NCI-H2171 treated with DMSO at 0.1 percent for 48 hours (cell line): ENCODE measurements around the gene PLCE1.

Experiments used
- DNase-seq: peaks from one replicate; lab custom pipeline; 2025; lab: John Stamatoyannopoulos, UW

The PLCE1 gene

DNA sequence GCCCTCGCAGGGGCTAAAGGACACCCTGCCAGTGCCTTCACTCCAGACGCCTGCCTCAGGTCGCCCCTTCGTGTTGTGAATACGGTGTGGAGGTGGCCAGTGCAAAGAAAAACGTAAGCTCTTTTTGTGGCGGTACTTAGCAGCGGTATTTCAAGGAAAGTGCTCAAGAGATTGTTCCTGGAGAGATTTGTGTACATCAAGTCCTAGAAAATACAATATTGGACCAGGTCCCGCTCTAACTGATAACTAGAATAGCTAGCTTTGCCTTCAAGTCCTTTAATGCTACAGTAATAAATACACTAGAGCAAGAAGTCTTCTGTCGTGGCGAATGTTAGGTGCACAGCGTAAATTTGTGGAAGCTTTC, 689 bp downstream of the PLCE1 start:
- DNase-seq, result no peak

DNA sequence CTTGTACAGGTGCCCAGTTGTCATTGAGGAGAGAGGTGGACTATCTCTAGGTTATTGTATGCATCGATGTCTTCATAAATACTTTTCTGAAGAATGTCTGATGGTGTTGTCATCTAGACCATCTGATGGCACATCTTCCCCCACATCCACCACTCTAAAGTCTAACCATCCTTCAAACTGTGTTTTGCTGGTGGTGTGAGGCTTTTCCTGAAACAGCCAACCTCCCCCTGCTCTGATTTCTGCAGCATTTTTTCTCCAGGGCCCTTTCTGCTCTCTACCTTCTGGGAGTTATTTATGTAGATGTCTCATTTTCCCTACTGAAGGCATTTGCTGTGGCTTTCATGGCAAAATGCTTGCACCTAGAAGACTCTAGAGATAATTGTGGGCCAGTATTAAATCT, 1.5 kb downstream of the PLCE1 start:
- no peak for DNase-seq

DNA sequence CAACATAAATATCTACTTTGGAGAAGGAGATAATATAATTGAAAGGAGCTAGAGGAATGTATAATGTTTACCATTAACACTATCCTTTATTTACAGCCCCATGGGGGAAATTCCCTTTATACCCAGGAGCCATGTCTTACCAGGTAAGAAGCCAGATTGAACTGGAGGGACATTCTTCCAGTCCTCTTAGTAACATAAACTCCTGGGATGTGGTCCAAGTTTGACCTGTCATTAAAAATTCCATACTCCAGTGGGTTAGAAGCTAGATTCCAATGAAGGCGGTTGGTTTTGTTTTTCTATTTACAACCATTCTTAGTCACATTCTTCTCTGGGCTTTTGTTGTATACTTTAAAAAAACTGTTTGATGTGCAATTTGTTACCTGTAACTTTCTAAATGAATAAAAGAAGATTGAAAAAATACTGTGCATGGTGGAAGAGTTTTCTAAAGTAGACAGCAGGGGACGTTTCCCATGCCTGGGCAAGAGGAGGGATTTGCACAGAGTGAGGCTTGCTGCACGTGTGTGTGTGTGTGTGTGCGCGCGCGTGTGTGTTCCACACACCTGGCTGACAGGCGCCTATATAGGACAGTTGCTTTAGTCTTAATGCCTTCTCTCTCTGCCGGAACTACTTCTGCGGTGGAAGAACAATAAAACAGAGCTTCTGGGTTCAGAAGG, 2.0 kb downstream of the PLCE1 start:
- DNase-seq, result no peak

DNA sequence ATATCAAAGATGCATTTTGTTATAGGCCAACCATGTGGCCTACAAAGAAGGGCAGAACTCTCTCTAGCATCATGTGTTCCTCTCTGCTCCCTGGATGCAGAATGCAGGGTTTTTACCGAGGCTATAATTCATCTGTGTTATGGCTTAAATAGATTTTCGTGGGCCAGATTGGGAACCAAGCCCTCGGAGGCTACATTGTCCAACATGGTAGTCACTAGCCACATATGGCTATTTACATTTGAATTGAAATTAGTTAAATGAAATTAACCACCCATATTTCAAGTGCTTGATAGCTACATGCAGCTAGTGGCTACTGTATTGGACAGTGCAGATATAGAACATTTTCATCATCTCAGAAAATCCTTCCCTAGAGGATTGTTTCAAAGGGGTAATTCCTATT, 2.8 kb downstream of the PLCE1 start:
- no peak for DNase-seq

DNA sequence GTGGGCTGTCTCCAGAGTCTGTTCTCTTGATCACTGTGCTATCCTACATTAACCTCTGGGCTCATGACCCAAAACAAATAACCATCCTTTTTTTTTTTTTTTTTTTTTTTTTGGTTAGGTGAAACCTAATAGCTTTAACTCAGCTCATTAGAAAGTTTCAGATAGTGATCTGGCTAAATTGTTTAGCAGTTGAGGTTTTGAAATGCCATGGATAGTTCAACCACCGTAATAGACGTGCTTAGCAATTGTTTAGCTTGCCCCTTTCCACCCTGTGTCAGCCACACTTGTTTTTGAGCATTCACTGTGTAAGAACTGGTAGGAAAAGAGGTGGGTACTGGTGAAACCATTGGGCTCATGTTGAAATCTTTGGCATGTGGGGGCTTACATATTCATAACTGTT, 3.8 kb downstream of the PLCE1 start:
- no peak for DNase-seq

DNA sequence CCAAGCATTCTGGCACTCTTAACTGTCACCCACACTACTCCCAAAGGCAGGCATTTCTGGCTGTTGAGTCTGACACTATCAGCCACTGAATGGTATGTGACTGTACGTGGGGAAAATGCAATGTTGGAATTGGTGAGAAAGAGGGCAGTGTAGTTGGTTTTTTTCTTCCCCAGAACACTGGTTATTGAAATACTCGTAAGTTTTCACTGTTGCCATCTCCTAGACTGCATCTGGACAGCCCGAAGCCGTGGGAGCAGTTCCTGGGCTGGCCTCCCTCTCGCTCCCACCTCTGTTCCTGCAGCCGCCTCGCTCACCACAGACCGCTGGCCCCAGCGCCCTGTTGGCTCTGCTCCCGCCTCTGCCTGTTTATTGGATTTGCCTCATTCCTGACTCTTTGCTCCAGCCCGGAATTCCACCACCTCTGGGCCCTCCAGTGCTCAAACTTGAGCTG, 5.7 kb downstream of the PLCE1 start:
- no peak for DNase-seq

DNA sequence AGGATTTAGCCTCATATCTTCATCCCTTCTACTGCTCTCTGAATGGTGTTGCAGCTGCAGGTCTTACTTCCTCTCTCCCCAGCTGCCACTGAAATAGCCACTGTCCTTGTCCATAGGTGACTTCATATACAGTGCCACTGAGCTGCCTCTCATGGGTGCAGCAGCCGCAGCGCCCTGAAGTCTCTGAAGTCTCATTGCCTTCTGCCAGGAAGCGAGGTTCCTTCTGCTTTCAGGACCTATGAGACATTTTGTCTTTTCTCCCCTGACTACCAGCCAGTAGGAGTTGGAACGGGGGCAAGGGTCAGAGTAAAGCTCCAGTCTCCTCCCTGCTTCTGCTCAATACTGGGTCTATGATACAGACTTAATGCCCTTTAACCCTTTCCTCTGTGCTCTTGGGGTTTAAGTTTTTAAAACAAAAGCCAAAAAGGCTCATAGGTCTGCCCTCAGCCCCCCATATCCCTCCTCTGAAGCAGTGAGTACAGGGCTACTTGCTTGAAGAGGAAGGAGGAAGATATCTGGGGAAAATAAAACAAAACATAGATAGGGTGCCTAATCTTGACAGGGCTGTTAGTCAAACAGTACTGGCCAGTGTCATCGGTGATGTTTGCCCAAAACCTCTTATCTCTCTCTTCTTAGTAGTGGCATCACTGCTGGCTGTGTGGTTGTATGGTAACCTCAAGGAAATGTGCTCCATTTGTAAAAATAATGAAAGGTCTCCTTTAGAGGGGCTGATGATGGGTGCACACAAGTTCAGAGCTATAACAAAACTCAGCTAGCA, 7.1 kb downstream of the PLCE1 start:
- no peak for DNase-seq

DNA sequence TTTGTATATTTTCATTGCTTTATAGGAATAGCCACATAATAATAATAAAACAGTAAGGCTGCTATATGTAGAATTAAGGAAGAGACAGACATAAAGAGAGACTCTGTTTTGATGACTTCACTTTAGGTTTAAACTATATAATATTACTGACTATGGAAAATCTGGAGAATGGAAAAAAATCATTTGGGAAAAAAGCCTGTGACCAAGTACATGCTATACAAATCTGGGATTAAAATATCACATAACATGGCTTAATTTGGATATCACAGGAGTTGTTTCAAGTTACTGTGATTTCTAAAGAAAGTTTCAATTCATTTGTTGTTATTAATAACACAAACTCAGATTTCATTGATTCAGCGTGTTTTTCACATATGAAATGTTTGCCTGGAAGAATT, 7.7 kb downstream of the PLCE1 start:
- no peak for DNase-seq

DNA sequence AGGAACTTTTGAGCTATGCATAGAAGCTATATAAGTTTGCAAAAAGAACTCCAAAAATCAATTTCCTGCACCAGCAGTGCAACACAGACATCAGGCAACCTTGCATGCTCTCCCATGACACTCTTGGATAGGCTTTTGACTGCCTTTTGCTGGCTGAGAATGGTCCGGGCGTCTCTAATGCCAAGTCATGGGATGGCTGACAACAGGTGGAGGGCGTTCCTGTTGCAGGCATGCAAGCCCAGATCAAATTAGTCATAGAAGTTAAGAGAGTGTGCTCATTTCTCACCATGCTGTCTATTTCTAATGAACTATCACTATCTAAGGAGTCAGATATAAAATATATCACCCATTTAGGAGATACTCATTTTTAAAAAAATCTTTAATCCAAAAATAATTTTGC, 8.4 kb downstream of the PLCE1 start:
- DNase-seq, result no peak

DNA sequence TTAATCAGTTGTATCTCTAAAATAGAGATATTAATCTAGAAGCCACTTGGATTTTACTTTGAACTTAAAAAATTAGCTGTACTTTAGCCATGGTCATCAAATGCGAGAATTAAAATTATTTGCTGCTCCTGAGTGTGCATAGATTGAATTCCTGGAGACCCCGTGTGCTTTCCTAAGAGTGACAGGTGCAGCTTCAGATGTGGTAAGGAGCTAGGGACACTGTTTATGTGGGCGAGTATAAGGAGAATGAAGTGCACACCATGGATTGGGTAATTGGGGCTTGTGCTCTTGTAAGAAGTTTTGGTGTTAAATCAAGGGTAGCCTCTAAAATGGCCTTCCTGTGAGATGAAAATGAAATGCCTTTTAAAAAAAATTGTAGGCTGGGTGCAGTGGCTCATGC, 9.8 kb downstream of the PLCE1 start:
- DNase-seq, result no peak

DNA sequence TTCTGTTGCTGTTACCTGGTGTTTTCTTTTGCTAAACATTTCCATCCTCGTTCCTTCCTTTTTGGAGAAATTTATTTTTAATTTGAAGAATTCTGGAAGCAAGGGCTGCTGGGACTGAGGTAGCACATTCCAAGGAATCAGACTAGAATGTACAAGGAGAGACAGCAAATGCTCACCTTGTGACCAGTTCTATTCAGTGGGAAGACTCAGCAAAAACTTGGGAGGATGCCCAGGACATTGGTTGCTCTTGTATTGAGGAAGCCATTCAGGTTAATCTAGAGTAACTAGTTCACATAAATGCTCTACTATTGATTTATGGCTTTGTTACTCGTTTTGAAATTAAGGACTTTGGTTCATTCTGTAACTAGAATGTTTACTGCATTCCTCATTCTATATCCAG, 11.3 kb downstream of the PLCE1 start:
- no peak for DNase-seq

DNA sequence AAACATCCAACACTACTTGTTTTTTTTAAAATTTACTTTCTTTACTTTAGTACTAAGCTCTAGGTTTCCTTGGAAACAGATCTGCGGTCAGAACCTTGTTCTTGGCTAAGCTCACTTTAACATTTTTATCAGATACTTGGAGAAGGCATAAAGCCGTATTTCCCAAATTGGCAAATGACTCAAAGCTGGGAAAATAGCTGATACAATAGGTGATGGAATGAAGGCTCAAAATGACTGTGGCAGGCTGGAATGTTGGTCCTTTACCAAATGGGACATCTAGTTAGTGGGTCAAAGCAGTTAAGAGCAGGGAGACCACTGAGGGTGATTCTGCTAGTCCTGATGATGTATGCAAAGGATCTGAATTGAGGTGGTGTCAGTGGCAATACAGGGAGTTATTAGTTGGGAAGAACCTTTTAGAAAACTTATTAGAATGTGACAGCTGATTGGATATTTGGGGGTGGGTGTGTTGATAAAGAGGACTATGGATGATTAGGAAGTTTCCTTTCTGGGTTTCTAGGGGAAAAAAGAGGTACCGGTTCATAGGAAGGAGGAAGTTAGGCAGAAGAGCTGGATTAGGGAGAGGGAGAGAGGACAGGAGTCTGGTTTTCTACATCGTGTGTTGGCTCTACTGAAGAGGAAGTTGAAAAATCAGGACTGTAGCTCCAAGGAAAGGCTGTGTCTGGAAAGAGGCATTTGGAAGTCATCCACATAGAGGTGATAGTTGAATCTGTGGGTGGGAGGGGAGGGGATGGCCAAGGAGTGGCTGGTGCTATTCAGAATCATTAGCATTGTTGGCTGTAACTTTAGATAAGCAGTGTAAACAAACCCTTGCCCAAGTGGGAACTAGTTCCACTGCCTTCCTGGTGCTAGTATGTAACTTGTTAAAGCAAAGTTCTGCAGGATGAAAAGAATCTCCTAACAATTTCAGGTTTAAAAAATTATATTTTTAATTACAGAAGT, 13.1 kb downstream of the PLCE1 start:
- DNase-seq, result no peak

DNA sequence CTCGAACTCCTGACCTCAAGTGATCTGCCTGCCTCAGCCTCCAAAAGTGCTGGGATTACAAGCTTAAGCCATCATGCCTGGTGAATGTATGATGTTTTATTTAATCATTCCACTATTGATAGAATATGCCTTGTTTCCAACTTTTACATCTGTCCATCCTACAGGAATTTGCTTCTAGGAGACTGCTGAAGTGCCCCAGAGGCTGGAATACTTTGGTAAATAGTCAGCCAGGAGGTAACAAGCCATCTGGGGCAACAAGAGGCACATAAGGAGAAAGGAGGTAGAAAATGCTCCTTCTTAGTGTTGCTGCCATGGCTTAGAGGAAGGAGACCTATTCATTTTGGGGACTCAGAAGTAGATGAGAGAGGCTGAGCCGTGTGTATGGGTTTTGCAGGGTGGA, 14.8 kb downstream of the PLCE1 start:
- no peak for DNase-seq

DNA sequence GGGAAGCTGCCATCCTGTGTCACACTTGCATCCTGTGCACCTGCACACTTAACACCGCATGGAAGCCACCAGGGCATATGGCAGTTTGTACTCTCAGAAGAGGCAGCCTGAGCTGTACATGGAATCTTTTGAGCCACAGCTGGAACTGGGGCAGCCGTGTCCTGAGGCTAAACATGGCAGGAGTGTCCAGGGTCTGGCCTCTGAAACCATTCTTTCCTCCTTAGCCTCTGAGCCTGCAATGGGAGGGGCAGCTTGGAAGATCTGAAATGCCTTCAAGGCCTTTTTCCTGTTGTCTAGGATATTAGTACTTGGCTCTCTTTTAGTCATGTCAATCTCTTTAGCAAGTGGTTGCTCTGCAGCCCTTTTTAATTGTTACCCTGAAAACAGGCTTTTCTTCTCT, 16.4 kb downstream of the PLCE1 start:
- DNase-seq, result no peak

DNA sequence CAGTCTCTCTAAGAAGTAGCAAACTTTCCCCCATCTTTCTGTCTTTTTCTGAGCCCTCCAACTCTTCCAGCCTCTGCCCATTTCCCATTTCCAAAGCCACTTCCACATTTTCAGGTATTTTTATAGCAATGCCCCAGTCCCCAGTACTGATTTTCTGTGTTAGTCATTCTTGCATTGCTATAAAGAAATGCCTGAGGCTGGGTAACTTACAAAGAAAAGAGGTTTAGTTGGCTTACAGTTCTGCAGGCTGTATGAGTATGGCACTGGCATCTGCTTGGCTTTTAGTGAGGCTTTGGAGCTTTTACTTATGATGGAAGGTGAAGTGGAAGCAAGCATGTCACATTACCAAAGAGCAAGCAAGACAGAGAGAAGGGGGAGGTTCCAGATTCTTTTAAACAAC, 17.2 kb downstream of the PLCE1 start:
- no peak for DNase-seq

DNA sequence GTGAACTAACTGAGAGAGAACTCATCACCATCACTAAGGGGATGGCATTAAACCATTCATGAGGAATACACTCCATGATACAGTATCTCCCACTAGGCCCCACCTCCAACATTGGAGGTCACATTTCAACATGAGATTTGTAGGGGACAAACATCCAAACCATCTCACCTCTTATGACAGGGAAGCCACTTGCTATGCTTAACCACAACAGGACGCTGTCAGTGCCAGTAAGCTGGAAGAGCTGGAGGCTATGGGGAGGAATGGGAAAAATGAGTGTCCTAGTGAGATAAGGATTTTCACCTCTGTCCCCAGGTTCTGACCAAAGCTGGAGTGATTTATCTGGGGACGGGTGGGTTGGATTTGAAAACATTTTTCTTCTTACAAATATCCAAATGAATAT, 17.6 kb downstream of the PLCE1 start:
- no peak for DNase-seq

DNA sequence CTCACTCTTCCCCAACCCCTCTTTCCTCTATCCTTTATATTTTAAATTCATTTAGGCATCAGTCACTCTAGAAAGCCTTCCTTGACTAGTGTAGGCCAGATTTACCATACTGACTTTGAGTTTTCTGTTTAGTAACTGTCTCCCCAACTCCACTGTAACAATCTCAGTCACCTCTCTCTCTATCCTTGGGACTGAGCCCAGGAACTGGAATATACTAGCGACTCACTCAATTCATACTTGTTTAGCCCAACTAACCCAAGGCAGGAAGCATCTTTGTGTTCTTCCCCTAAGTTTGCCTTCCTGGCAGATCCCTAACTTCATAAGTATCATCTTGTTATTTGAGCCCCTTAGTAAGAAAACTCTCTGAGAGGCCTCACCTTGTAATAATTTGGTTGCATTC, 19.1 kb downstream of the PLCE1 start:
- no peak for DNase-seq

DNA sequence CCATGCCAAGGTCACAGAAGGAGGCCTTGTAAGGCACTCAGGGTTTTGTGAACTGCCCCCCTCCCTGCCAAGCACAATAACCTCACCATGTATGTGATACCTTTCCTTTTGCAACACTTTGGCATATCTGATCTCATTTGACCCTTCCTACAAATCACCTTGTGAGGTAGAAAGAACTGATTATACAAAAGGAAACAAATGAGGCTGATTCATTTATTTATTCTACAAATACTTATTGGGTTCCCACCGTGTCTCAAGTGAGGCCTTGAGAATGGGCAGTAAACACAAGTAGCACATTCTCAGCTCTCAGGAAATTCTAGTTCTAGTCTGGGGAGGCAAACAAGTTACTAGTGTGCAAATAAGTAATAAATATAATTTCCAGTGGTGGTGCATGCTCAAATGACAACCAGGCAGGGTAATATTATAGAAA, 19.6 kb downstream of the PLCE1 start:
- no peak for DNase-seq

DNA sequence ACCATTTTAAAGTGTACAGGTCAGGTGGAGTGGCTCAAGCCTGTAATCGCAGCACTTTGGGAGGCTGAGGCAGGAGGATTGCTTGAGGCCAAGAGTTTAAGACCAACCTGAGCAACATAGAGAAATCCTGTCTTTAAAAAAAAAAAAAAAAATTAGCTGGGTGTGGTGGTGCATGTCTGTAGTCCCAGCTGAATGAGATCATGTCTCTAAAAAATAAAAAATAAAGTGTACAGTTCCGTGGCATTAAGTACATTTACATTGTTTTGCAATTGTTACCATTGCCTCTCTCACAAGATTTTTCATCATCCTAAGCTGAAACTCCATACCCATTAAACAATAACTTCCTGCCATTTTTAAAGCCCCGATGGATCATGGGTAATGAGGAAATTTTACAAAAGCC, 20.6 kb downstream of the PLCE1 start:
- no peak for DNase-seq

DNA sequence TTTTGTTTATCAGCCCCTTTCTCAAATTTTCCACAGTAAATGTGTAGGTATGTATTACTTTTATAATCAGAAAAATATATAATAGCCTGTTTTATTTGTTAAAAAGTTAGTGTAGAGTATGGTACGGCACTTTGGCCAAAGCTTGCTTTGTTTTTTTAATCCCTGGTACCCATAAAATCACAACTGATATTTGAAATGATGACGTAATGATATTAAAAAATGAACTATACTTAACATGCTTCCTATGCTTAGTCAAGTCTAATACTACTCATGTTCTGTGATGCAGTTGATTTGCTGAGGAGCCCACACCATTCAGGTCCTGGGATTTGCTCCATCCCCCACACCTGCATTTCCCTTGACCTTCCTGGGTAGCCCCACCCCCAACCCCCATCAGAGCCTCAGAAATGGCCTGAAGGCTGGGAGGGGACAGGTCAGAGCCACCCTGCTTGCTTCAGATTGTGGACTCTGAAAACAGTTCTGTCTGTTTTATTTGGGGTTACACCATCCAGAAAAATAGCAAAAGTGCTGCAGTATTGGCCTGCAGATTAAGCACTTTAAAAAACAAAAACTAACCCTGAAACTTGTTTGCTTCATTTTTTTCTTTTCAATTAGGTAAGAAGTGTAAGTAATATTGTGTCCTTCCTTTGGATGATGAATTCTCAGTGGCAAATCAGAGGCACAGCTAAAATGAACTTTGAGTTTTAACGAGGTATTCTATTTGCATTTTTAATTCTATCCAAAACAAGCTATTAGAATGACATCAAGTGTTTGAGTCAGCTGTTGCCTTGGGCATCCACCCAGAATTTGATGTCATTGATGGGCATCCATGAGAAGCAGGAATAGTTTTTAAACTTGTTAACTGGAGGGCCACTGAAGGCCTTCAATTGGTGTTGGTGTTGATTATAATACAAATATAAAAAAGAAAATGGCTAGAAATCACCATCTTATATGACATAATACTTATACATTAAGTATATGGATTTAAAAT, 23.3 kb downstream of the PLCE1 start:
- DNase-seq, result no peak

DNA sequence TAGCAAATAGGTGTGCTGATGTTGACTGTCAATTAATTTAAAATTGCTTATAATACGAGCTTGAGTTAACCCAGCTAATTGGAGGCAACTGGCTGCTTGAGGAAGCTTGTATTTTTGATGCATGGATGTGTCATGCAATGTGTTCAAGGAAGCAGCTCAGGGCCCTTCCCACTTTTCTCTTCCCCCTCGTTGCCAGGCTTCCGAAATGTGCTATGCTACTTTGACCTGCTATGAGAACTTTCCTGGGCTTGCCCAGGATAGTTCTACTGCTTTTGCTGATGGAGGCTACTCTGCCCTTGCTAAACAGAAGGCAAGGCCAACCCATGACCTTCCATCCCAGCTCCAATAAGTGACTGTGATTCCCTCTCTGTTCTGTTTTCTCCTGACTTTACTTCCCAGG, 24.4 kb downstream of the PLCE1 start:
- no peak for DNase-seq

DNA sequence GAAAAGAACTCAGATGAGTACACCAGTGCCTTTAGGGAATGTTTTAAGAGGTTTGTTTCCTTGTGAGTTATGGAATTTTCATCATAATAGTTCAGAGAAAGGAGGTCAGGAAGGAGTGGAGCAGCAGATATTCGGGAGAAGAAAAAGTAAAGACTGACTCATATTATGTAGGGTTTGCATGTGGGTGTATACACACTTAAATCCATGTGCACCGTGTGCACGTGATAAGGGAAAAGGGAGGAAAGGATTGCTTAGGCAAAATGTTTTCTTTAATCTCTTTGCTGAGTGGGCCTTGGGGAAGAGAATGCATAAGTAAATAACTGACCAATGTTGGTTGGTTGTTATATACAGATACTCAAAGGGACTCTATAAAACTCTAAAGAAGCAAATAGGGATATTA, 30.2 kb downstream of the PLCE1 start:
- no peak for DNase-seq
